GM18951 (cell line): ENCODE data around the gene MYEOV.

ENCODE experiments used
- POLR2A ChIP-seq: IDR thresholded peaks from 4 replicates; pipeline ENCODE4 v1.6.1; 2011; ENCODE audit warnings: mild to moderate bottlenecking; ENCODE audit not compliant: insufficient read length, insufficient read depth; ENCODE audit errors: extremely low read depth
- in situ Hi-C: fragments of 300-500 bp; cut with MboI; formaldehyde crosslinking; loops from one replicate; pipeline ENCODE4 v1.12.0; 2022; ENCODE audit warnings: low sequenced_read_pairs, mixed read lengths, inconsistent platforms; ENCODE audit not compliant: unreplicated experiment

The MYEOV gene

GRCh38 chr11:69311767-69312385 lies 17.9 kb downstream of the MYEOV start:
- in situ Hi-C loops, result no loop called here
- no peak for TF ChIP-seq POLR2A

GRCh38 chr11:69312453-69313404 lies 18.8 kb downstream of the MYEOV start:
- no peak for TF ChIP-seq POLR2A
- in situ Hi-C loops, result no loop called here

GRCh38 chr11:69313992-69314391 lies 20.0 kb downstream of the MYEOV start:
- in situ Hi-C loops, result no loop called here
- no peak for TF ChIP-seq POLR2A

- TF ChIP-seq POLR2A, result no peak
- in situ Hi-C loops, result no loop called here
These were observed 20.6 kb downstream of the MYEOV start for GRCh38 chr11:69314555-69314954.

GRCh38 chr11:69316956-69317355 lies 23.0 kb downstream of the MYEOV start:
- no peak for TF ChIP-seq POLR2A
- in situ Hi-C loops, result no loop called here

GRCh38 chr11:69317401-69318092 lies 23.6 kb downstream of the MYEOV start:
- no peak for TF ChIP-seq POLR2A
- in situ Hi-C loops, result no loop called here

GRCh38 chr11:69318093-69318420 lies 24.1 kb downstream of the MYEOV start:
- TF ChIP-seq POLR2A, result no peak
- in situ Hi-C loops, result no loop called here

- in situ Hi-C loops, result no loop called here
- no peak for TF ChIP-seq POLR2A
These were observed 25.5 kb downstream of the MYEOV start for GRCh38 chr11:69319255-69320106.

GRCh38 chr11:69320326-69320725 lies 26.4 kb downstream of the MYEOV start:
- in situ Hi-C loops, result no loop called here
- TF ChIP-seq POLR2A, result no peak

- TF ChIP-seq POLR2A, result no peak
- in situ Hi-C loops, result no loop called here
These were observed 27.1 kb downstream of the MYEOV start for GRCh38 chr11:69320756-69321741.

- no peak for TF ChIP-seq POLR2A
- in situ Hi-C loops, result no loop called here
These were observed 28.0 kb downstream of the MYEOV start for GRCh38 chr11:69321877-69322361.
